Fibroblast of lung (primary cell): ENCODE measurements around the gene SLC12A9. TPM values are rescaled to one million over a fixed set of nuclear protein-coding genes. Genes with fewer than 3 reads are reported as not detected.

ENCODE experiments used
- DNase-seq, 2 donors: peaks; one replicate each; pipeline versions ENCODE4 v3.0.0 to v3.0.0-alpha.2; 2010; ENCODE audit warnings: low read depth in 2 of 2
- H2AFZ ChIP-seq: 2 replicates; pipeline ENCODE4 v1.5.1; 2012; ENCODE audit warnings: low read length, control low read depth, inconsistent platforms
- H3K27ac ChIP-seq: 2 replicates; pipeline ENCODE4 v1.5.1; 2011; ENCODE audit warnings: low read length, control low read depth; ENCODE audit not compliant: insufficient read depth
- H3K27me3 ChIP-seq: 2 replicates; pipeline ENCODE4 v1.5.1; 2011; ENCODE audit warnings: mild to moderate bottlenecking, low read length; ENCODE audit not compliant: control insufficient read depth, insufficient read depth
- H3K36me3 ChIP-seq: 2 replicates; pipeline ENCODE4 v1.5.1; 2011; ENCODE audit warnings: low read length; ENCODE audit not compliant: control insufficient read depth, insufficient read depth
- H3K4me1 ChIP-seq: 2 replicates; pipeline ENCODE4 v1.5.1; 2011; ENCODE audit warnings: low read length; ENCODE audit not compliant: control insufficient read depth, insufficient read depth; ENCODE audit errors: extremely low read depth
- H3K4me2 ChIP-seq: 2 replicates; pipeline ENCODE4 v1.5.1; 2011; ENCODE audit warnings: low read length, control low read depth; ENCODE audit not compliant: insufficient read depth; ENCODE audit errors: extremely low read depth
- H3K4me3 ChIP-seq, 4 experiments: fragments of 200-600 bp in 1 of 4; sonication (generic) in 1 of 4; replicated peaks in 1 of 4; 2 replicates each; pipeline ENCODE4 v1.5.1; 2011 to 2016; ENCODE audit warnings: low read length in 4 of 4, low read depth in 3 of 4, mild to moderate bottlenecking in 3 of 4, control low read depth in 2 of 4, inconsistent platforms in 1 of 4, mixed read lengths in 1 of 4; ENCODE audit not compliant: insufficient read depth in 1 of 4; ENCODE audit errors: control extremely low read depth in 1 of 4
- H3K79me2 ChIP-seq: 2 replicates; pipeline ENCODE4 v1.5.1; 2012; ENCODE audit warnings: mild to moderate bottlenecking, low read length, inconsistent platforms; ENCODE audit not compliant: control insufficient read depth, insufficient read depth
- H3K9ac ChIP-seq: 2 replicates; pipeline ENCODE4 v1.5.1; 2011; ENCODE audit warnings: mild to moderate bottlenecking, low read length, control low read depth; ENCODE audit not compliant: insufficient read depth
- H3K9me3 ChIP-seq: 2 replicates; pipeline ENCODE4 v1.5.1; 2012; ENCODE audit warnings: low read depth, low read length; ENCODE audit not compliant: control insufficient read depth, insufficient read depth
- H4K20me1 ChIP-seq: 2 replicates; pipeline ENCODE4 v1.5.1; 2011; ENCODE audit warnings: low read length; ENCODE audit not compliant: control insufficient read depth, insufficient read depth; ENCODE audit errors: extremely low read depth
- EZH2 ChIP-seq: IDR thresholded peaks from 2 replicates; pipeline ENCODE4 v1.5.1; 2012; ENCODE audit warnings: low read length, control low read depth, mild to moderate bottlenecking; ENCODE audit errors: missing control alignments
- polyA plus RNA-seq, 2 donors: library from polyadenylated mRNA; depleted of rRNA in 1 of 2; stranded (reverse) in 1 of 2; unstranded in 1 of 2; fragments of >200 nt; gene quantifications; 2 replicates each; pipeline ENCODE4 v1.2.1, GENCODE V29; 2011 to 2012; ENCODE audit warnings: missing spikeins in 1 of 2
- total RNA-seq: library from RNA; depleted of rRNA; stranded (reverse); fragments of >200 nt; gene quantifications from 2 replicates; pipeline ENCODE4 v1.2.1, GENCODE V29; 2014
- TF ChIP-seq, protein P1 (sequence below), 2 donors: IDR thresholded peaks in 1 of 2; conservative IDR thresholded peaks in 1 of 2; 1 replicate in 1 of 2; 2 replicates in 1 of 2; pipeline ENCODE4 v1.5.1; 2011 to 2012; ENCODE audit warnings: low read length in 2 of 2, control low read depth in 1 of 2, inconsistent platforms in 1 of 2, low read depth in 1 of 2, mild to moderate bottlenecking in 1 of 2

SLC12A9 gene
- total and polyA plus RNA-seq, 2 donors (not counting 1 experiment from before 2014, with no cell fraction given), result 6.6 to 18.5 TPM

DNA sequence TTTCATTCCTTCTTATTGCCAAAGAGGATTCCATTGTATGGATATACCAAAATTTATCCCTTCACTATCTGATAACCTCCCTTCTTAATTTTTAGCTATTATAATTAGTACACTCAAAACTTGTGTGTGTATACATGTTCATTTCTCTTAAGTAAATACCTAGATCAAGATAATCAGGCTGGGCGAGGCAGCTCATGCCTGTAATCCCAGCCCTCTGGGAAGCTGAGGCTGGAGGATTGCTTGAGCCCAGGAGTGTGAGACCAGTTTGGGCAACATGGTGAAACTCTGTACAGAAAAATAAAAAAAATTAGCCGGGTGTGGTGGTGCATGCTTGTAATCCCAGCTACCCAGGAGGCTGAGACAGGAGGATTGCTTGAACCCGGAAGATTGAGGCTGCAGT is 59.0 kb downstream of the SLC12A9 start:
- no peak overlapping the region for H2AFZ ChIP-seq
- no peak overlapping the region for H3K4me2 ChIP-seq
- TF ChIP-seq, protein P1, sequence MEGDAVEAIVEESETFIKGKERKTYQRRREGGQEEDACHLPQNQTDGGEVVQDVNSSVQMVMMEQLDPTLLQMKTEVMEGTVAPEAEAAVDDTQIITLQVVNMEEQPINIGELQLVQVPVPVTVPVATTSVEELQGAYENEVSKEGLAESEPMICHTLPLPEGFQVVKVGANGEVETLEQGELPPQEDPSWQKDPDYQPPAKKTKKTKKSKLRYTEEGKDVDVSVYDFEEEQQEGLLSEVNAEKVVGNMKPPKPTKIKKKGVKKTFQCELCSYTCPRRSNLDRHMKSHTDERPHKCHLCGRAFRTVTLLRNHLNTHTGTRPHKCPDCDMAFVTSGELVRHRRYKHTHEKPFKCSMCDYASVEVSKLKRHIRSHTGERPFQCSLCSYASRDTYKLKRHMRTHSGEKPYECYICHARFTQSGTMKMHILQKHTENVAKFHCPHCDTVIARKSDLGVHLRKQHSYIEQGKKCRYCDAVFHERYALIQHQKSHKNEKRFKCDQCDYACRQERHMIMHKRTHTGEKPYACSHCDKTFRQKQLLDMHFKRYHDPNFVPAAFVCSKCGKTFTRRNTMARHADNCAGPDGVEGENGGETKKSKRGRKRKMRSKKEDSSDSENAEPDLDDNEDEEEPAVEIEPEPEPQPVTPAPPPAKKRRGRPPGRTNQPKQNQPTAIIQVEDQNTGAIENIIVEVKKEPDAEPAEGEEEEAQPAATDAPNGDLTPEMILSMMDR (conservative IDR thresholded peaks at IDR 0.05 in 1 of 2, IDR thresholded peaks at IDR 0.05 in 1 of 2; ENCODE audit: low read depth in 1 of 2, low read length in 2 of 2), result no peak
- no peak for TF ChIP-seq EZH2
- no peaks in the 10 kb centered on the region for H4K20me1 ChIP-seq
- no peak overlapping the region for H3K9ac ChIP-seq
- H3K4me3 ChIP-seq, result no peak overlapping the region
- no peak for DNase-seq
- H3K4me1 ChIP-seq, result no peaks in the 10 kb centered on the region
- no peaks in the 10 kb centered on the region for H3K79me2 ChIP-seq
- H3K27me3 ChIP-seq, result no peaks in the 10 kb centered on the region
- no peaks in the 10 kb centered on the region for H3K9me3 ChIP-seq
- no peak overlapping the region for H3K27ac ChIP-seq
- no peaks in the 10 kb centered on the region for H3K36me3 ChIP-seq

- H3K4me1 ChIP-seq, result no peaks in the 10 kb centered on the region
- no peaks in the 10 kb centered on the region for H3K27me3 ChIP-seq
- no peaks in the 10 kb centered on the region for H3K79me2 ChIP-seq
- H3K4me2 ChIP-seq, result no peak overlapping the region
- H3K36me3 ChIP-seq, result no peaks in the 10 kb centered on the region
- no peak for TF ChIP-seq EZH2
- TF ChIP-seq, protein P1 (conservative IDR thresholded peaks at IDR 0.05 in 1 of 2, IDR thresholded peaks at IDR 0.05 in 1 of 2; ENCODE audit: low read depth in 1 of 2, low read length in 2 of 2), result no peak
- DNase-seq, result no peak
- no peak overlapping the region for H3K4me3 ChIP-seq
- no peaks in the 10 kb centered on the region for H3K9me3 ChIP-seq
- no peaks in the 10 kb centered on the region for H4K20me1 ChIP-seq
- no peak overlapping the region for H2AFZ ChIP-seq
- H3K9ac ChIP-seq, result no peak overlapping the region
- H3K27ac ChIP-seq, result no peak overlapping the region
Measured at GRCh38 chr7:100914208-100914878, 61.8 kb downstream of the SLC12A9 start.

- Histone ChIP-seq H3K36me3 (no peaks in the 10 kb centered on the region), H3K27me3 (no peaks in the 10 kb centered on the region), H4K20me1 (no peaks in the 10 kb centered on the region), H3K4me1 (no peaks in the 10 kb centered on the region), H3K9ac (no peak overlapping the region), H3K4me2 (no peak overlapping the region), H3K4me3 (no peak overlapping the region), H3K79me2 (no peaks in the 10 kb centered on the region), H2AFZ (no peak overlapping the region), H3K27ac (no peak overlapping the region), H3K9me3 (no peaks in the 10 kb centered on the region)
- TF ChIP-seq, protein P1 (conservative IDR thresholded peaks at IDR 0.05 in 1 of 2, IDR thresholded peaks at IDR 0.05 in 1 of 2; ENCODE audit: low read depth in 1 of 2, low read length in 2 of 2), result no peak
- no peak for TF ChIP-seq EZH2
- no peak for DNase-seq
Measured at GRCh38 chr7:100914879-100915447, 62.5 kb downstream of the SLC12A9 start.

Other genes starting within 250 kb of the SLC12A9 start
- 3.9 and 5.9 TPM in 2 replicates for gene MOSPD3, start 240.2 kb upstream of the SLC12A9 start, total RNA-seq
- gene MOSPD3, start 240.2 kb upstream of the SLC12A9 start, polyA plus RNA-seq, result 12.8 and 13.8 TPM in 2 replicates
- gene TFR2, start 211.2 kb upstream of the SLC12A9 start, total RNA-seq, result under 0.01 TPM in 1 of 2 replicates, not detected in the other
- gene TFR2, start 211.2 kb upstream of the SLC12A9 start, polyA plus RNA-seq, result 0.08 and 0.16 TPM in 2 replicates
- gene ACTL6B, start 196.3 kb upstream of the SLC12A9 start, total RNA-seq, result not detected in 2 replicates
- not detected in 2 replicates for gene ACTL6B, start 196.3 kb upstream of the SLC12A9 start, polyA plus RNA-seq
- 64.5 and 85.2 TPM in 2 replicates for gene GNB2, start 179.0 kb upstream of the SLC12A9 start, total RNA-seq
- gene GNB2, start 179.0 kb upstream of the SLC12A9 start, polyA plus RNA-seq, result 145 and 170 TPM in 2 replicates
- 14.4 and 15.9 TPM in 2 replicates for gene GIGYF1, start 158.5 kb upstream of the SLC12A9 start, total RNA-seq
- gene GIGYF1, start 158.5 kb upstream of the SLC12A9 start, polyA plus RNA-seq, result 3.8 and 4.0 TPM in 2 replicates
- gene POP7, start 146.6 kb upstream of the SLC12A9 start, total RNA-seq, result 31.1 and 31.9 TPM in 2 replicates
- gene POP7, start 146.6 kb upstream of the SLC12A9 start, polyA plus RNA-seq, result 19.4 and 22.9 TPM in 2 replicates
- gene EPO, start 132.2 kb upstream of the SLC12A9 start, total RNA-seq, result not detected in 2 replicates
- gene EPO, start 132.2 kb upstream of the SLC12A9 start, polyA plus RNA-seq, result not detected in 2 replicates
- gene ZAN, start 119.1 kb upstream of the SLC12A9 start, total RNA-seq, result not detected in 2 replicates
- not detected in 2 replicates for gene ZAN, start 119.1 kb upstream of the SLC12A9 start, polyA plus RNA-seq
- 75.8 and 98.8 TPM in 2 replicates for gene EPHB4, start 25.2 kb upstream of the SLC12A9 start, total RNA-seq
- gene EPHB4, start 25.2 kb upstream of the SLC12A9 start, polyA plus RNA-seq, result 28.5 and 36.0 TPM in 2 replicates
- gene TRIP6, start 14.7 kb downstream of the SLC12A9 start, total RNA-seq, result 61.9 and 96.1 TPM in 2 replicates
- gene TRIP6, start 14.7 kb downstream of the SLC12A9 start, polyA plus RNA-seq, result 76.2 and 89.8 TPM in 2 replicates
- gene SRRT, start 22.4 kb downstream of the SLC12A9 start, total RNA-seq, result 29.3 and 32.0 TPM in 2 replicates
- 33.7 and 56.9 TPM in 2 replicates for gene SRRT, start 22.4 kb downstream of the SLC12A9 start, polyA plus RNA-seq
- gene UFSP1, start 37.0 kb downstream of the SLC12A9 start, total RNA-seq, result 4.0 and 7.7 TPM in 2 replicates
- 0.53 and 1.1 TPM in 2 replicates for gene UFSP1, start 37.0 kb downstream of the SLC12A9 start, polyA plus RNA-seq
- under 0.01 and 0.26 TPM in 2 replicates for gene ACHE, start 43.2 kb downstream of the SLC12A9 start, total RNA-seq
- 0.07 and 0.11 TPM in 2 replicates for gene ACHE, start 43.2 kb downstream of the SLC12A9 start, polyA plus RNA-seq
- not detected in 2 replicates for gene MUC3A, start 96.8 kb downstream of the SLC12A9 start, total RNA-seq
- 0.02 TPM in 1 of 2 replicates, not detected in the other for gene MUC3A, start 96.8 kb downstream of the SLC12A9 start, polyA plus RNA-seq
- 0.50 and 0.51 TPM in 2 replicates for gene MUC12, start 116.9 kb downstream of the SLC12A9 start, total RNA-seq
- gene MUC12, start 116.9 kb downstream of the SLC12A9 start, polyA plus RNA-seq, result 0.95 and 1.6 TPM in 2 replicates
- gene MUC17, start 167.4 kb downstream of the SLC12A9 start, total RNA-seq, result not detected in 2 replicates
- gene MUC17, start 167.4 kb downstream of the SLC12A9 start, polyA plus RNA-seq, result not detected in 2 replicates
- 21.8 and 27.6 TPM in 2 replicates for gene TRIM56, start 232.8 kb downstream of the SLC12A9 start, total RNA-seq
- 4.7 and 6.0 TPM in 2 replicates for gene TRIM56, start 232.8 kb downstream of the SLC12A9 start, polyA plus RNA-seq